K562 treated with DMSO at 1 percent for 12 hours (cell line): Measurements from ENCODE around the gene BCL2A1. TPM values are rescaled to one million over a fixed set of nuclear protein-coding genes. Genes with fewer than 3 reads are reported as not detected.

ENCODE experiments used
- total RNA-seq: library from RNA; unstranded; fragments of 300-600 nt; gene quantifications from 2 replicates; pipeline ENCODE4 v1.2.3, GENCODE V29; 2022; ENCODE audit not compliant: insufficient read depth

The BCL2A1 gene
- 0.81 TPM in 1 of 2 replicates, not detected in the other for total RNA-seq

DNA sequence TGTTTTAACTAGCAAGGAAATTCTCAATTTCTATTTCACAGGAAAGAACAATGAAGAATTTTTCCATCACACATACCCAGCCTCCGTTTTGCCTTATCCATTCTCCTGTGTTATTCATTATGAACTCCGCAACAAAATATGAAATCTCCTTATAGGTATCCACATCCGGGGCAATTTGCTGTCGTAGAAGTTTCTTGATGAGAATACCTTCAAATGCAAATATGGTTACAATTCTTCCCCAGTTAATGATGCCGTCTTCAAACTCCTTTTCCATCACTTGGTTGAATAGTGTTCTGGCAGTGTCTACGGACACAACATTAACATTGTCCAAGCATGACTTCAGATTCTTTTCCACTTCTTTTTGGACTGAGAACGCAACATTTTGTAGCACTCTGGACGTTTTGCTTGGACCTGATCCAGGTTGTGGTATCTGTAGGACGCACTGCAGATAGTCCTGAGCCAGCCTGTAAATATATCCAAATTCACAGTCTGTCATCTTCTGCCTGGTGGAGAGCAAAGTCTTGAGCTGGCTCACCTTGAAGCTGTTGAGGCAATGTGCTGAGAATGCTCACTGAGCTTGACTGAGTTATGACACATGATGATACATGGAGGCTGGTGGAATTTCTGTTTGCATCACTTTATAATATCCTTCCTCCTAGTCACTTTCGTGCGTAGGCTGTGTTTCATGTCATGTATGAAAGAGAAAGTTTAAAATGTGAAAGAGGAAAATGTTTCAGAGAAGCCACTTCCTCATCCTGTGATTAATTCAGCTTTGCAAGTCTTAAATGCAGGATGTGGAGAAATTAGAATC lies at the start of gene BCL2A1:
TSS of gene BCL2A1 (minus strand) at position 573 of the 811 bp plus-strand sequence. CDS start at position 496, 77 bp downstream.

Other genes starting within 250 kb of the BCL2A1 start
- gene MTHFS, start 74.2 kb downstream of the BCL2A1 start, total RNA-seq = 73.9 and 75.7 TPM in 2 replicates
- gene ZFAND6, start 88.5 kb upstream of the BCL2A1 start, total RNA-seq = 65.9 and 128 TPM in 2 replicates
- gene FAH, start 181.8 kb upstream of the BCL2A1 start, total RNA-seq = 84.4 and 91.3 TPM in 2 replicates